Activated naive CD4-positive, alpha-beta T cell treated with anti-CD3 and anti-CD28 coated beads, Interleukin-2, amount 50 U/mL, for 72 hours (primary cell): Measurements from ENCODE around the gene AGAP3. TPM values are rescaled to one million over a fixed set of nuclear protein-coding genes. Genes with fewer than 3 reads are reported as not detected.

Experiments used
- ATAC-seq, 2 donors: fragments of 150-1000 bp; cut with Tn5 transposase; 2 replicates each; pipeline ENCODE4 v1.10.0; 2021; ENCODE audit warnings: mild to moderate bottlenecking in 2 of 2, moderate library complexity in 2 of 2
- DNase-seq, 2 donors: peaks; one replicate each; pipeline ENCODE4 v3.0.0; 2021 to 2022; ENCODE audit warnings: low spot score in 2 of 2
- H3K27ac Mint-ChIP-seq, 2 donors: one replicate each; pipeline ENCODE4 v1.8.0; 2022; ENCODE audit warnings: mild to moderate bottlenecking in 2 of 2, mixed read lengths in 2 of 2
- H3K36me3 Mint-ChIP-seq, 2 donors: one replicate each; pipeline ENCODE4 v1.8.0; 2022; ENCODE audit warnings: mixed read lengths in 2 of 2
- H3K9me3 Mint-ChIP-seq, 2 donors: one replicate each; pipeline ENCODE4 v1.8.0; 2022; ENCODE audit warnings: mixed read lengths in 2 of 2
- total RNA-seq, 2 donors: library from RNA; stranded (reverse); gene quantifications; one replicate each; pipeline ENCODE4 v1.2.3, GENCODE V29; 2022

The AGAP3 gene
- total RNA-seq, 2 donors from 2014 or later: 26.0 to 52.2 TPM

- H3K36me3 Mint-ChIP-seq: no peaks in the 10 kb centered on the region
- ATAC-seq (no peak), DNase-seq (peak in 1 of 2 donors; percentile 39)
- H3K9me3 Mint-ChIP-seq: no peaks in the 10 kb centered on the region
- no peak overlapping the region for H3K27ac Mint-ChIP-seq
These were observed 55.8 kb downstream of the AGAP3 start for GRCh38 chr7:151141855-151142685.

- Mint-ChIP-seq H3K9me3 (no peaks in the 10 kb centered on the region), H3K27ac (peak overlapping the region in 1 of 2 donors; percentile 11), H3K36me3 (no peaks in the 10 kb centered on the region)
- peak in 1 of 2 donors; percentile 38 for DNase-seq
- no peak for ATAC-seq
These were observed 56.4 kb downstream of the AGAP3 start for GRCh38 chr7:151142686-151143040.

DNA sequence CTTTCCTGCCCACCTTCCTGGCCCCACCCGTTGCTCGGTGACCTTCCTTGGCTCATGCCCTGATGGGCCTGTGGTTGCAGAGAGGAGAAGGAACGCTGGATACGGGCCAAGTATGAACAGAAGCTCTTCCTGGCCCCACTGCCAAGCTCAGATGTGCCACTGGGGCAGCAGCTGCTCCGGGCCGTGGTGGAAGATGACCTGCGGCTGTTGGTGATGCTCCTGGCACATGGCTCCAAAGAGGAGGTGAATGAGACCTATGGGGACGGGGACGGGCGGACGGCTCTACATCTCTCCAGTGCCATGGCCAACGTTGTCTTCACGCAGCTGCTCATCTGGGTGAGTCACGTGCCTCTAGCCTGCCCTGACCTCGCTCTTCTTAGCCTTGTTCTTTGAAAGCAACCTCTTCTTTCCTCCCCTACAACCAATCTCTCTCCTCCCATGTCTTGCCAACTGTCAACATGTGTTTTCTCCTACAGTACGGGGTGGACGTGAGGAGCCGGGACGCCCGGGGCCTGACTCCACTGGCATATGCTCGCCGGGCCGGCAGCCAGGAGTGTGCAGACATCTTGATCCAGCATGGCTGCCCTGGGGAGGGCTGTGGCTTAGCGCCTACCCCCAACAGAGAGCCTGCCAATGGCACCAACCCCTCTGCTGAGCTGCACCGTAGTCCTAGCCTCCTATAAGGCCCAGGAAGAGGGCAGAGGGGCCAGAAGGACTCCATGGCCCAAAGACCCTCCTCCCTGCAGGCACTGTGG lies 57.2 kb downstream of the AGAP3 start:
- Mint-ChIP-seq H3K36me3 (no peaks in the 10 kb centered on the region), H3K27ac (no peak overlapping the region), H3K9me3 (no peaks in the 10 kb centered on the region)
- ATAC-seq (no peak), DNase-seq (peak in 1 of 2 donors; percentile 34)

- ATAC-seq (no peak), DNase-seq (no peak)
- Mint-ChIP-seq H3K27ac (no peak overlapping the region), H3K9me3 (no peaks in the 10 kb centered on the region), H3K36me3 (no peaks in the 10 kb centered on the region)
These were observed 58.1 kb downstream of the AGAP3 start for GRCh38 chr7:151144387-151144786.

DNA sequence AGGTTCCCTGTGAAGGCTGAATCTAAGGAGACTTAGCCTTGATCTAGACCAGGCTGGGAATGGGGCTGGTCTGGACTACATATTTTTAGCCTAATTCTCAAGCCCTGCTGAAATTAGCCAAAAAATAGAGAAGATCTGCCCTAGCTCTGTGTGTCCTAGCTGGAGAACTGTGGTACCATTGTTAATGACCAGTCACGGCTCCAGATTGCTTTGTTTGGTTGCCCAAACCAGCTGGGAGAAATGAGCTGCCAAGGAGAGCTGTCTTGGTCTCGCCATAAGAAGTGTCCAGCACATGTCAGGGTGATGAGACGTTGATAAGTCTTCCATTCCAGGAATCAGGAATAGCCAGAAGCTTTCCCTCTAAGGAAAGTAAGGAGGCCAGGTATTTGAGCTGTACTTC lies 60.5 kb downstream of the AGAP3 start:
- no peak overlapping the region for H3K27ac Mint-ChIP-seq
- no peaks in the 10 kb centered on the region for H3K36me3 Mint-ChIP-seq
- H3K9me3 Mint-ChIP-seq: no peaks in the 10 kb centered on the region
- ATAC-seq: no peak
- DNase-seq: no peak

GRCh38 chr7:151148319-151149259 lies 62.3 kb downstream of the AGAP3 start:
- H3K36me3 Mint-ChIP-seq: no peaks in the 10 kb centered on the region
- H3K9me3 Mint-ChIP-seq: no peaks in the 10 kb centered on the region
- ATAC-seq (peak in 1 of 2 donors; percentile 31), DNase-seq (peak in 1 of 2 donors; percentile 23)
- no peak overlapping the region for H3K27ac Mint-ChIP-seq

DNA sequence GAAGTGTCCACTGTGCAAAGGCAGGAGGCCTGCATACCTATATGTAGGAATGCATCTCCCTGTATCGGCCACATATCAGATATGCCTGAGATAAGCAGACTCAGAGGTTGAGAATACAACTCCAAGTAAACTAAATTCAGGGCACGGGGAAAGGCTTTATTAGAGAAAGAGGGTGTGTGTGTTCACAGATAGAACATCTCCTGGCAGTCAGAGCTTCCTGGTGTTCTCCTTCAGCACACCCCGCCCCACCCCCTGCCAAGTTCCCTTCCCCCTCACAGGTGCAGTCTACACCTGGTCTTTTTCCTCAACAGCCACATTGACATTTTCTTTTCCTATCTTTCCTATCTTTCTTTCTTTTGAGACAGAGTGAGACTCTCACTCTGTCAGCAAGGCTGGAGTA lies 64.1 kb downstream of the AGAP3 start:
- no peaks in the 10 kb centered on the region for H3K36me3 Mint-ChIP-seq
- H3K9me3 Mint-ChIP-seq: no peaks in the 10 kb centered on the region
- no peak for DNase-seq
- ATAC-seq: no peak
- no peak overlapping the region for H3K27ac Mint-ChIP-seq

GRCh38 chr7:151152643-151153513 lies 66.6 kb downstream of the AGAP3 start:
- no peaks in the 10 kb centered on the region for H3K36me3 Mint-ChIP-seq
- H3K9me3 Mint-ChIP-seq: no peaks in the 10 kb centered on the region
- ATAC-seq (no peak), DNase-seq (no peak)
- H3K27ac Mint-ChIP-seq: no peak overlapping the region

GRCh38 chr7:151157645-151158329 lies 71.5 kb downstream of the AGAP3 start:
- DNase-seq (no peak), ATAC-seq (no peak)
- no peak overlapping the region for H3K27ac Mint-ChIP-seq
- no peaks in the 10 kb centered on the region for H3K36me3 Mint-ChIP-seq
- H3K9me3 Mint-ChIP-seq: no peaks in the 10 kb centered on the region

- peaks cover 0 to 5% of the 10 kb centered on the region in 2 donors for H3K36me3 Mint-ChIP-seq
- ATAC-seq (no peak), DNase-seq (no peak)
- H3K27ac Mint-ChIP-seq: no peak overlapping the region
- H3K9me3 Mint-ChIP-seq: no peaks in the 10 kb centered on the region
These were observed 75.5 kb downstream of the AGAP3 start for GRCh38 chr7:151161757-151162156.

GRCh38 chr7:151166629-151167196 lies 80.4 kb downstream of the AGAP3 start:
- Mint-ChIP-seq H3K27ac (no peak overlapping the region), H3K36me3 (peaks cover 0 to 5% of the 10 kb centered on the region in 2 donors), H3K9me3 (no peaks in the 10 kb centered on the region)
- ATAC-seq (no peak), DNase-seq (no peak)

DNA sequence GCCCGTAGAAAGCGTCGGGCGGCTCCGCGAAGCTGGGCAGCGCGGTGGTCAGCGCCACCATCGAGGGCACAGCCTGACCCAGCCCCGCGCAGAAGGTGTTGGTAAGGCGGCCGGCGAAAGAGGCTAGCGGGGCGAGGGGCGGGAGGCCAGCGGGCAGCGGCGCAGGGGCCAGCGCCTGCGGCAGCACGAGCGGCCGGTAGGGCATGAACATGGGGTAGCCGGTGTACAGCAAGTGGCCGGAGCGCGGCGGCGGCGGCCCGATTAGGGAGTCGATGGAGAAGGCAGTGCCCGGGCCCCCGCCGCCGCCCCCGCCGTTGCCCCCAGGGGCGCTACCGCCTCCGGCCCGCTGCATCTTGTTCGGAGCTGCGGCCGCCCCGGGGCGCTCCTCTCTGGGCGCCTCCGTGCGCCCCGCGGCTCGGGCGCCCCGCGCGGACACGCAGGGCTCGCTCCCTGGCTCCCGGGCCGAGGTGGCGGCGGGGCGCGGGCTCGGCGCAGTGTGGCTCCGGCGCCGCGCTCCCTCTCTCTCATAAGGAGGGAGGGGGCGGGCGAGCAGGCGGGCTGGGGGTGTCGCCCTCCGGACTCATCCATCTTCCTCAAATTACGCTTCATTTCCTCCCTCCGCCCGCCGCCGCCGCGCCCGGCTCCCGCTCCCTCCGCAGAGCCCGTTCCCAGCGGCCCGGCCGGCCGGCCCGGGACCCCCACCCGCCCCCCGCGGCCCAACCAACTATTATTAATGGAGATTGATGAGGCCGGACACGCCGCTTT lies 81.1 kb downstream of the AGAP3 start, which contains the start of gene GBX1:
Gene GBX1 (minus strand): TSS at position 498 of the 765 bp plus-strand sequence. CDS start 146 bp downstream, at position 352.
- Mint-ChIP-seq H3K27ac (no peak within 1 kb of the TSS), H3K36me3 (peaks cover 0 to 5% of the 10 kb centered on the region in 2 donors), H3K9me3 (no peaks in the 10 kb centered on the region)
- DNase-seq (no peak), ATAC-seq (peak; percentile 46 to 54)

- Mint-ChIP-seq H3K9me3 (no peaks in the 10 kb centered on the region), H3K36me3 (peaks cover 0 to 5% of the 10 kb centered on the region in 2 donors), H3K27ac (no peak overlapping the region)
- DNase-seq (peak in 1 of 2 donors; percentile 81), ATAC-seq (peak; percentile 80 to 90)
These were observed 81.9 kb downstream of the AGAP3 start for GRCh38 chr7:151168003-151168786.

DNA sequence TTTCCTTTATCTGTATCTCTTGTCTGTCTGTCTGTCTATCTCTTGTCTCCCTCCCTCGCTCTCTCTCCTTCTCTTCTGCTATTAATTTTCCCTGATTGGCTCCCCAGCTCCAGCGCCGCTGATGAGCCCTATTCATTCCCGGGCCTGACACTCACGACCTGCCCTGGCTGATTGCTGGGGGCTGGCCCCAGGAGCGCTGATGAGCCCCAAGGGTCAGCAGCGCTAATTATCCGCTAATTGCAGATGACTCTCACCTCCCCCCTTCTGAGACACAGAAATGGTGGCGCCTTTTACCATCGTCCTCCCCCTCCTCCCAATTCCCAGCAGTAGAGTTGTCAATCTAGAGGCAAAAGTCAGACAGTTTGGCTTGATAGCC lies 82.5 kb downstream of the AGAP3 start:
- ATAC-seq (no peak), DNase-seq (no peak)
- Mint-ChIP-seq H3K9me3 (no peaks in the 10 kb centered on the region), H3K27ac (no peak overlapping the region), H3K36me3 (peaks cover 0 to 5% of the 10 kb centered on the region in 2 donors)
